NCI-H774 (cell line): ENCODE results near the gene C1QTNF8.

Experiments used
- DNase-seq: peaks from one replicate; lab custom pipeline; 2025; lab: John Stamatoyannopoulos, UW

C1QTNF8 gene

DNA sequence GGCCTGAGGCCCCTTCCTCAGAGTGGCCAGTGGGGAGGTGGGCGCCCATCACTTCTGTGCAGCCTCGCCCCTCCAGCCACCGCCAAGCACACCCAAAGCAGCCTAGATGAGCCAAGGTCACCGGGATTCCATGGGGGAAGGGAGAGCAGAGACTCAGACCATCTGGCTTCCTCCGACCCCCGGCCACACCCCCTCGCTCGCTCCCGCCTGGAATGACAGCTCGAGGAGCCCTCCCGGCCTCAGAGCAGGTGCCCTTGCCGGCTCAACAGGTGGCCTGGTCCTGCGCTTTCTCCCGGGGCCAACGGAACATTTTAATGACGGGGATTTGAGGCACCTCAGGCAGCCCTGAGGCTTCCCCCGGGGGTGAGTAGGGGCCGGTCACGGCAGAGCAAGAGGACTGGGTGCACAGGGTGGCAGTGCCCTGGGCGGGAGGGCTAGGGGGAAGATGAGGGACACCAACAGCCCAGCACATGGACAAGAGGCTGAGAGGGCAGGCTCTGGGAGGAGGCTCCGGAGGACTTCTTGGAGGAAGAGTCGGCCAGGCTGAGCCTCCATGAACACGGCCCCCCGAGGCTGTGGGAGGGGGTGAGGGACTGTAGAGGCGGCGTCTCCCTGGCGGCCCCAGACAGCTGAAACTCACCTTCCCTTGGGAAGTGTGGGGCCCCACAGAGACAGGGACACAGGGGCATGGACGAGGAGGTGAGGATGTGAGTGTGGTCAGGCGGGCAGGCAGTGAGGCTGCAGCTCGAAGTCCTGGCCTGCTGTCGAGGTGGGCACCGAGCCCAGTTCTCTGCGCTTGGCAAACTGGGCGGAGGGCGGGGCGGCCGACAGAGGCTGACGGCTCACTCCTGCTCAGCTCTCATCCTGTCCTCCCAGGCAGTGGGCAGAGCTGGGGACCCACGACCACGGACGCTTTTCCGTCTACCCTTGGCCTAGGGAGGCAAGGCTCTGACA, 12.5 kb upstream of the C1QTNF8 start:
- DNase-seq = no peak

DNA sequence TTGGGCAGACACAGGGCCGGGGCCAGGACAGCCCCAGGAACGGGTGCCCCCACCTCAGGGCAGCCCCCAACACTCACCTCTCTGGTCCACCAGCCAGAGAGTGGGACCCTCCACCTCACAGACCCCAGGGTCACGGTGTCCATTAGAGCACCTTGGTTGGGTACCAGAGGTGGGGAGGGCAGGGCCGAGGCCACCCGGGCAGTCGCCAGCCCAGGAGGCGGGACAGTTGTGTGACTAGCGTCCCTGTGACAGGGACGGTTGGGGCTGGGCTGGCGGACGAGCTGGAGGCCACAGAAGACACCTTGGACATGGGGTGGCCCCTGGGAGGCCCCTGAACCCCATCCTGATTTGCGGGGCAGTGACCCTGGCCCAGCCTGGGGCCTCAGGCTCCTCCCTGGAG, 11.7 kb upstream of the C1QTNF8 start:
- no peak for DNase-seq

DNA sequence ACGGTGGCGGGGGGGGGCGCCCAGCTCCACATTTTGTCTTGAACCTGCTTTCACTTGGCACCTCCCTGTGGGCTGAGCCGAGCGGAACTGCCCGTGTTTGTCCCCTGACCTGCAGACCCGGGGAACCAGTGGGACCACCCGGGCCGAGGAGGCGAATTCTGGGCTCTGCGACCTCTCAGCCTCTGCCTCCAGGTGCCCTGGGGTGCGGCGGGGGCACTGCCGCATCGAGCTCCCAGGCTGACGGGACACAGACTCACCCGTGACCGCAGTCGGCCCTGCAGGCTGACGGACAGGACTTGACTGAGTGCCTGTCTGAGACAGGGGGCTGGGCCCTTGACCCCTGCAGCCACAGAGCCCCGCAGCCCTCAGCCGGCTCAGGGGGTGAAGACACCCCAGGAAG, 11.1 kb upstream of the C1QTNF8 start:
- no peak for DNase-seq

DNA sequence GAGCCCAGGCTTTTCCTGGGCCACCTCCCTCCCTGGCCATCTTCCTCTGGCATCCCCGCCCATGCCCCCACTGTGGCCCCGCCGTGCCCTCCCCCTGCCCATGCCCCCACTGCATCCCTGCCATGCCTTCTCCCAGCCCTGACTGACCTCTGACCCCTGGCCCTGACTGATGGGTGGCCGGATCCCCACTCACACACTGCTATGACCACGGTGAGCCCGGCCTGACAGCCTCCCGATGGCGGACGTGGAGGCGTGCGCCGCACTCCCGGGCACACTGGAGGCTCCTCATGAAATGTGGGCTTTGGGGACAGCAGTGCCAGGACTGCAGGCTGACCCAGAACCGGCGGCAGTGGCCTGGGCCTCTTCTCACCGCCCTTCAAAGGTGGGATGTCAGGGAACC, 10.6 kb upstream of the C1QTNF8 start:
- DNase-seq = no peak

DNA sequence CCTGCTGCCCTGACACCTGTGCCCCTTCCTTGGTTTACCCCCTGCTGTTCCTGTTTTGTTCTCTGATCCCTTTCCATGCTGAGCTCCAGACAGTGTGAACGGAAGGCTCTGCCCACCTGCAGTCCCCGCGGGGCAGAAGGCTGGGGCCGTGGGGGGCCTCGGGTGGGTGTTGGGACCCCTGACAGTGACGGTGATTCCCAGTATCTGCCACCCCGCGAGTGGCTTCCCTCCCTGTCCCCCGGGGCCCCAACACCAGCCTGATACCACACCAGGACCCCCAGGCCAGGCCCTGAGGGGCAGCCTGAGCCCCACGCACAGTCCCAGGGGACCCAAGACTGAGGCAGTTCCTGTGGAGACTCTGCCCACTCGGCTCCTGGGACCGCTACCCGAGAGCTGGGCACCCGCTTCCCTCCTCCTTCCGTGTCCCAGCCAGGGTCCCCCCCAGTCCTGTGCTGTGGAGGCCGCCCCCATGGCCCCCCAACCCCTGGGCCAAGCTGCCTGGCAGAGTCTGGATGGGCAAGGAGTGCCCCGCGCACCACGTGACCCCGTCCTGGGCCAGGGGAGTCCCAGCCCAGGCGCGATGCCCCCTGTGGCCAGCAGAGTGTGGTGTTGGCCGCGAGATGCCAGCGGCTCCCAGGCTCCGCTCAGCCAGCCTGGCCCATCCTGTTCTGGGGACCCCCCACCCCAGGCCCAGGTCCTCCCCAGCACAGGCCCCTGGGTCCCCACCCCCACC, 10.0 kb upstream of the C1QTNF8 start:
- DNase-seq = no peak

DNA sequence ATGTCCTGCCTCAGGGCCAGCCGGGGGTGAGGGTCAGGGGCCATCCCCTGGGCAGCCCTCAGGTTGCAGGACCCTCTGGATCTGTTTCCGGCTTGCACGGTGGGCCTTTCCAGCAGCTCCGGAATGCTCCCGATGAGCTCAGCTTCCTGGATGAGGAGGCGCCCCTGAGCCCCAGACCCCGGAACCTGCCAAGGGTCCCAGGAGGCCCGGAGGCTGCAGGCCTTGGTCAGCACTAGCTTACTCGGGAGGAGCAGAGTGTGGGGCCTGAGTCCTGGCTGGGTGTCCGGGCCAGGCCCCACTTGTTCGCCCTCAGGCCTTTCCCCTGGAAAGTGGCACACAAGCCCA, 7.6 kb upstream of the C1QTNF8 start:
- no peak for DNase-seq

DNA sequence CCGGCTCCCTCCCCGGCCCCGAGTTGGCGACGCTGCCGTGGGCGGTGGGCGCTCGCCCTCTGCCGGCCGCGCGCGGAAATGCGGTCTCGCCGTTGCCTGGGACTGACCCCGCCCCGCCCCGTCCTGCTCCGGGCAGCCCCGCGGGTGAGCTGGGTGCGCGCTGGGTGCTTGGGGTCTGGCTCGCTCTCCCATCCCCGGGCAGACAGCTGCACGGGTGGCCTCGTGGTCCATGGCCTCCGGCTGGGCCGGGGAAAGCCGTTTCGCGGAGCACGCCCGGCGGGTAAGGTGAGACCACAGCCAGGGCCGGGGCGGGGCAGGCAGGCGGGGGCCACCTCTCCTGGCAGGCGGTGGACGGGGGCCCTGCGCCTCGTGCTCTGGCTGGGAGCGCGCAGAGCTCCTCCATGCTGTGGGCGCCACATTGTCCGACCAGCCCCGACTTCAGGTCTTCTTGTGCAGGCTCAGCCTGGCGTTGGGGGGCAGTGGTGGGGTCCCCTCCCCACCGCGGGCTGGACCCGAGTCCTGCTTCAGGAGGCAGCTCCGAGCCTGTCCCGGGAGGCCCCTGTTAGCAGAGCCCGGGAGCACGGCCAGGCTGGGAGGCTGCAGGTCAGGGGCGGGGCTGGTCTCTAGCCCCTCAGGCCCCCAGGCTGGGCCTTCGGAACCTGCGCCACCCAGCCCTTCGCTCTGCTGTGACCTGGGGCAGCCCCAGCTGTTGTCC, 7.0 kb upstream of the C1QTNF8 start:
- no peak for DNase-seq

DNA sequence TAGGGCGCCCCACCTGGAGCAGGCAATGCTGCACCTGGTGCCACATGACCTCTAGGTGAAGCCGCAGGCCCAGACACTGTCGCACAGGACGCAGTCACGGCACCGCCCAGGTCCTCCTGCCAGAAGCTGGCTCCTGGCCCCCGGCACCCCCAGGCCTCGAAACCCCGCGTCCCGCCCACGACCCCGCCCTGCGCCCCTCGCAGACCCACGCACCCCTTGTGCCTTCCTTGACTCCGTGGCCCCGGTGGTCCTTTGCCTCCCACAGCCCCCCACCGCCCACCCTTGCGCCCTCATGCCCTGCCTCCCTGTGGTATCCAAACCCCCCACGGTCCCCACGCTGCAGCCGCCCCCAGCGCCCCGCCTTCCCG, 6.3 kb upstream of the C1QTNF8 start:
- no peak for DNase-seq

DNA sequence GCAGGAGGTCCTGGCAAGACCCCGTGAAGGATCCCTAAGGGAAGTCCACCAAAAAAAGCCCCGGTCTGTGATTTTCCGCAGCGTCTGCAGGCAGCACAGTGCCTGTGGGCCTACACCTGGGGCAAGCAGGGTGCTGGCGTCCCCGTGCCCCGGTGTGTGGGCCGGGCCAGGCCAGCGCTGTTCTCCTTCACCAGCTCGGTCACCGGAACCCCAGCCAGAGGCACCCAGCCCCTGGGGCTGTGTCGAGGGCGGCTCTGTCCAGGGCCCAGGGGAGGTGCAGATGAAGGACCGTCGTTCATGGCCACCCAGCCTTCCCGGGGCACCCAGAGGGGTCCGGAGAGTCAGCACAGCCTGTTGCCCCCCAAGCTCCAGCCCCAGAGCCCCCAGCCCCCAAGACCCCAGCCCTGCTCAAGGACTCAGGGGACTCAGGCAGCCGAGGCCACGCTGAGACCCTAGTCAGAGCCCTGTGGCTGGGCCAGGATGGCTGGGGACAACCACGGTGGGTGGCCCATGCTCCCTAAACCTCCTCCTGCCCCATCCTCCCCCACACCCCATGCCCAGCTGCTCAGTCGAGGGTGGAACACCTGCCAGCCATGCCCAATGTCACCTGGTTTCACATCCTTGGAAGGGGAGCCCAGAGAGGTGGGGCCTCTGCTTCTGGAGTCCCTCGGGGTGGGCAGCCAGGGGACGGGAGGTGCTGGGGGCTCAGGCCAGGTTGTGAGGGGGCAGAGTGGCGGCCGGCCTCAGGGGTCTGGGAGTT, 5.7 kb upstream of the C1QTNF8 start:
- DNase-seq = no peak

DNA sequence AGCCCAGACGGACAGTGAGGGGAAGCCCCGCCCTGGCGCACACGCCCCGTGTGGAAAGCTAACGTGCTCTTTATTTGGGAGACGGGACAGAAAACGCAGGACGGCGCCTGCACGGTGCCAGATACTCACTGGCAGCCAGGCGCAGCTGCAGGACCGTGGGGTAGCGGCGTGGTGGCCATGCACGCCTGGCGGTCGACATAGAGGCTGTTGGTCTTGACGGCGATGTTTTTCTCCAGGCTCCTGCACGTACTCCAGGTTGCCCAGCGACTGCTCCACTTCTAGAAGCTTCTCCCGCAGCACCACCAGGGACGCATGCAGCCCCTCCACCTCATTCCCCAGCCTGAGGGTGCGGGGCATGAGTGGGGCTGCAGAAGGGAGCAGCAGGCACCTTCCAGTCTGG, 5.1 kb upstream of the C1QTNF8 start:
- DNase-seq = no peak

DNA sequence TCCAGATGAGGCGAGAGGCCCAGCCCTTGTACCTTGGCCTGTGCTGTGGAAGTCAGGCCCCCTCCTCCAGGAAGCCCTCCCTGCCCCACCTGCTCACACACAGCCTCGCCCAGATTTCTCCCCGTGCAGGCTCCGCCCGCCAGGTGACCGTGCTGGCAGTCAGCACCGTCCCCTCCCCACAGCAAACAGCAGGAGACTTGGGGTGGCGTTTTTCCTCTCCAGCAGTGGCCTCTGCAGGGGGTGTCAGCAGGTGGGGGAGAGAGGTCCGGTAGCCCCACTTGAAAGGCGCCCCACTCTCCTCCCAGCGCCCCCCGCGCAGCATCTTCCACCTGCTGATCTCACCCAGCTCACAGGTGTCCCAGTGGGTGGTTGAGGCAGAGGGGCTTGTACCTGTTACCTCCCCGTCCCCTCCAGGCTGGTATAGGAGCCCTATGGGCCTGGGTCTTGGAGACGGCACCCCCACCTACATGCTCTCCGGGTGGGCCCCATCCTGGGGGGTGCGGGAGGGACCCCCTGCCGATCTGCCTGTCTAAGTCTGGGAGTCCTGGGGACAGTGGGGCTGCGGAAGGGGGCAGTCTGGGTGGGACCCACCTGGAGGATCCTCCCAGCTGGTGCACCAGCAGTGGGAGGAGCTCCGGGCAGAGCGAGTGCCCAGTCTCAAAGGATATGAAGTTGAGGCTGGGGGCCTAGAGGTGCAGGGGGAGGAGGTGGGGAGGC, 4.2 kb upstream of the C1QTNF8 start:
- DNase-seq = no peak

DNA sequence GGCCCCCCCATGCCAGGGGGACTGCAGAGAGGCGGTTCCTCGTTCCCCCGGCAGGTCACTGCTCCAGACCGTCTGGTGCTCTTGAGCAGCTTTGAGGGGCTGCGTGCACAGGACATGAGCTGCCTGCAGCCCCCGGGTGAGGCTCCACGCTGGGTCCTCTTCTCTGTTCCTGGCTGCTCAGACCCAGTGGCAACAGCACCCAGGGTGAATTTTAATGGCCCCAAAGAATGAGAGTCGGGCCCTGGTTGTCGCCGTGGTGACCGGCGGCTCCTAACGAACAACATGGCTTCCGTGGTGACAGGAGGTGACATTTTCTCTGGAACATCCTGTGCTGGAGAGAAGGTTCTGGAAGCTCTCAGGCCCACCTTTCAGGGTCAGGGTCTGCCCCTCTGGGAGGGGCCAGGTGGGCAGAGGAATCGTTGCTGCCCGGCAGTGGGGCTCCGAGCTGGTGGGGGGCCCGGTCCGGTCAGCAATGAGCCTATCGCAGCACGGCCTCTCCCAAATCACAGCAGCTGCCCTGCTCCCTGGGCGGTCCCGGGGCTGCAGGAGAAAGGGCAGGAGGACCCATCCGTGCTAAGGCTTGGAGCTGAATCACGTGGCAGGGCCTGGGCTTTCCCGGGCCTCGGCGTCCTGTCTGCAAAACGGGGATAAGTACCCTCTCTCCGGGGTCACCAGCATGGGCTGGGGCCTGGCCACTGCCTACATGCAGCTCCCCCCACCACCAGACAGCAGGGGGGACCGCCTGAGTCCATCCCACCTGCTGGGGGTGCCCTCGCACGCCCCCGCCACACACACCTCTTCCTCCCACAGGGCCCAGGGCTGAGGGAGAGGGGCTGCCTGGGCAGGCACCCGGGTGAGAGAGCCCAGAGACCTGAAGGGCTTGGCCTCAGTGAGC, 3.4 kb upstream of the C1QTNF8 start:
- DNase-seq = no peak

DNA sequence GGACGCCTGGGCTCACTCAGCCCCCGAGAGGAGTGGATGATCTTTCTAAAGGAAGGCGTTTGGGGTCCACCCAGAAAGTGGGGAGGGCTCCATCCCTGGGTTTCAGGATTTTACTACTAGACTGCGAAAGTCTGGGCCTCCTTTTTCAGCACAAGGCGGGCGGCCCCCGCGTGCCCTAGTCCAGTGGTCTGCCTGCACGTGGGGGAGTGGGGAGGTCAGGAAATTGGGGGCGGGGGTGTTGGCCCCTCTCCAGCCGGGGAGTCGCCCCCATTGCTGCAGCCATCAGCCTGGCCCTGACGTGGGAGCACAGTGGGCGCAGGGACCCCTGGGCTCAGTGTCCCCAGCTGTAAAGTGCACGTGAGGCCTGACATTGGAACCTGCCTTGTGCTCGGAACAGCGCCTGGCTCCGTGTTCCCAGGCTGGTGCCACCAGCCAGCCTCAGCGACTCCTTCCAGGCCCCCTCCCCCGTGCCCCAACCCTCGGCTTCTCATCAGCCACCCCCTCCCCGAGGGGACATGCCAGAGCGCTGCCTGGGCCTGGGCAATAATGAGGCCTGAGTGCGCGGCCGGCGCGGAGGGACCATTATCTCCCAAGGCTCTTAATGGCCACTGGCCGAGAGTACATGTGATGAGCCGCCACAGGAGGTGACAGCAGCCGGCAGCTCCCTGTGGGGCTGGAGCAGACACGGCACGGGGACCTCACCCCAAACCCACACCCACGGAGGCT, 2.4 kb upstream of the C1QTNF8 start:
- DNase-seq = no peak

DNA sequence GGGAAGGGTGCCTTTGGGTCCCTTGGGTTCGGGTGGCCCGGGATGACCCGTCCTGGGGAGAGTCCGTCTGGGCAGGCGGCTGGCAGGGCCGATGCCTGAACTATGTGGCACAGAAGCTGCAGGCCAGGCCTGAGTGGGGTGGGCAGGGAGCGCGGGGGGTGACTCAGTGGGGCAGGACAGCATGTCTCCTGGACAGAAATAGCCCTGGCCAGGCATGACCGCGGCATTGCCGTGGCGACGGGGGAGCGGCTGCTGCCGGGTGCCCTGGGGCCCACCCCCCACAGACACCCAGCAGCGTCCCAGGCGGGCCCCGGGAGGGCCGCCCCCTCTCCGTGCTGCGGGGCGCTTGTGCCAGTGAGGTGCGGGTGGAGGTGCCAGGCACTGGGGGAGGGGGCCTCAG, 1.8 kb upstream of the C1QTNF8 start:
- no peak for DNase-seq

DNA sequence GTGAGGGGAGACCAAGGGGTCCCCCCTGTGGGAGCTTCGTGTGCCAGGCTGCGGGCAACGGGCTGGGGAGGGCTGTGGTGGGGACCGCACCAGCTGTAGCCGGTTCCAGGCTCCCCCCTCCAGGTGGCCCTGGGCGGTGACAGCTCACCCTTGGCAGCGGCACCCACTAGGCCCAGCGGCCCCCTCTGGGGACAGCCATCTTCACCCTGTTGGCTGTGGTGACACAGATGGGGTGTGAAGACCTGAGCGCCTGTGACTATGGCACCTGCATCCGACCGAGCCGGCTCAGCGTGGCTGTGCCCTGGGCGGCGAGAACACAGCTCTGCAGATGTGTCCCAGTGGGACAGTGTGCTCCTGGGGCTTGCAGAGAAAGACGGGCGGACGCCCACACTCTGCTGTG, 1.1 kb upstream of the C1QTNF8 start:
- DNase-seq = no peak

DNA sequence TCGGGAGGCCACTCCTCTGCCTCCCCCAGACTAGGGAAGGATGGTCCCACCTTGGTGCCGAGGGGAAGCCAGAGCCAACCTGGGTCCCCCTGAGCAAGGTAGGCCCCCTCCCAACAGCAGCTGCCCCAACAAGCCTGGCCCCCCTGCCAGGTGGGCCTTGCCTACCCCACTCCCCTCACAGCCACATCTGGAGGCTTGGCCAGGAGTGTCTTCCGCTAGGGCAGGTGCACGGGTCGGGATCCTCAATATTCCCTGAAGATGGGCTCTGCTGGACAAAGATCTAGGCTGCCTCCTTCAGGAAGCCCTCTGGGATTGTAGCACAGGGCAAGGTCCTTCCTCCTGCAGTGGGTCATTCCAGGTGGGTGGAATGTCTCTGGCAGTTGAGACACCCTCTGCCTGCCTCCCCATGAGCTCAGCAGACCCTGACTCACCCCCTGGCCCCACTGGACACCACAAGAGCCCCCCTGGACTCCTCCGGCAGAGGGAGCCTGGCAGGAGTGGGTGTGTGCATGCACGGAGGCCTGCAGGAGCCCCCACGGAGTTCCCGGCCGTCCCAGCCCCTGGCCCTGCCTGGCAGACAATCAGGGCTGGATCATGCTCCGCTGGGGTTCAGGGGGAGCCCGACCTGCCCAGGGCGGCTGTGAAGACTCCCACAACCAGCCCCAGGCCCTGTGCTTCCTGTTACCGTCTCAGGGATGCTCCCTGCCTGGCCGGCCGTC, 435 bp downstream of the C1QTNF8 start:
- DNase-seq = no peak

DNA sequence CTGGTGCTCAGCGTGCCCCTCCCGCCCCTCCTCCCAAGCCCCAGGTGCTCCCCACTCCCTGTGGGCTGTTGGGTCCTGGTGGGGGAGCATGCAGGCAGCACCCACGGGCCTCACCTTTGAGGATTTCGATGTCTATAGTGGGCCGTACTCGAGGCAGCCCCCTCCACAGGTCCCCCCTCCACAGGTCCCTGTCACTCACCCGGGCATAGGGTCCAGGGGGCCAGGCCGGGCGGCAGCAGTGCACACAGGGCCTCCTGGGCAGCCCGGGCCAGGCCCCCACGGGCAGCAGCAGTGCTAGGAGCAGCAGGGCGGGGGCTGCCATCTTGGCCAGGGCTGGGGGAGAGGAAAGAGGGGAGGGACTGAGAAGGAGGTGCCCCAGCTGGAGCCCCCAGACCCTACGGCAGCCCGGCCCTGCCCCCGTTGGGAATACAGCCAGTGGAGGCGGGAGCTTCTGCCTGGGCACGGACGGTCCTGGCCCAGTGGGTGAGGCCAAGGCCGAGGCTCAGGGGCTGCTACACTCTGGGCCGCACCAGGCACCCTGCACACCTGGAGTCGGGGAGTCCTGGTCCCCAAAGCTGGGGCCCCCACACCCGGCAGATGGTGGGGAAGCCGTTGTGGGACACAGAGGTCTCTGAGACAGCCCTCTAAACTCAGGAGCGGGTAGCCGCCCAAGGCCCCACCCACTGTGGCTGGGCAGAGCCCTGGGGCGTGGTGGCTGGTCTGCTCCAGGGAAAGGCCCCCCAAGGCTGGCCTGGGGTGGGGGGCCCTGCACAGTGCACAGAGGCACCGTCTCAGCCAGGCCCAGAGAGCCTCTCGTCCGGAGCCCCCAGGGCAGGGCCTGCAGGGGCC, 1.2 kb downstream of the C1QTNF8 start:
- DNase-seq = no peak

DNA sequence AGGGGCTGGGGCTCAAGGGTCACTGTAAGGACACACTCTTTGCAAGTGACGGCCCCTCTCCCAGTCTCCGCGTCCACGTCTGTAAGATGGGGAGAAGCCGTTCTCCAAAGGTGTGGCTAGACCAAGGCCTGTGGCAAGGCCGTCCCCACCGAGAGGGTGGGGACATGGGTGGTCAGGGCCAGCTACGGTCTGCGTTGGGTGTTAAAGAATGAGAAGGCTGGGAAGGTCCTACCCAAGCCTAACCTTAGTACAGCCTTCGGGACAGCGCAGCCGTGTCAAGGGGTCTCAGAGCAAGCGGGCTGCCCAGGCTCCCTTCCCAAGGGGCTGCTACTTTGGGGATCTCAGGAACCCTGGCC, 1.9 kb downstream of the C1QTNF8 start:
- DNase-seq = no peak
